GM18858 (cell line): ENCODE results near the gene AAK1.
A peak's percentile ranks its signal among the peaks of the same experiment; 100 is the strongest.
"Not testable (repeated sequence)": the region's sequence is repeated elsewhere in the genome, so short reads cannot be mapped to it uniquely, and the experiment has no call there.

Experiments used
- ATAC-seq: cut with Tn5 transposase; IDR thresholded peaks from one replicate; pipeline ENCODE4 v1.9.1; 2021; ENCODE audit not compliant: unreplicated experiment

Gene AAK1

DNA sequence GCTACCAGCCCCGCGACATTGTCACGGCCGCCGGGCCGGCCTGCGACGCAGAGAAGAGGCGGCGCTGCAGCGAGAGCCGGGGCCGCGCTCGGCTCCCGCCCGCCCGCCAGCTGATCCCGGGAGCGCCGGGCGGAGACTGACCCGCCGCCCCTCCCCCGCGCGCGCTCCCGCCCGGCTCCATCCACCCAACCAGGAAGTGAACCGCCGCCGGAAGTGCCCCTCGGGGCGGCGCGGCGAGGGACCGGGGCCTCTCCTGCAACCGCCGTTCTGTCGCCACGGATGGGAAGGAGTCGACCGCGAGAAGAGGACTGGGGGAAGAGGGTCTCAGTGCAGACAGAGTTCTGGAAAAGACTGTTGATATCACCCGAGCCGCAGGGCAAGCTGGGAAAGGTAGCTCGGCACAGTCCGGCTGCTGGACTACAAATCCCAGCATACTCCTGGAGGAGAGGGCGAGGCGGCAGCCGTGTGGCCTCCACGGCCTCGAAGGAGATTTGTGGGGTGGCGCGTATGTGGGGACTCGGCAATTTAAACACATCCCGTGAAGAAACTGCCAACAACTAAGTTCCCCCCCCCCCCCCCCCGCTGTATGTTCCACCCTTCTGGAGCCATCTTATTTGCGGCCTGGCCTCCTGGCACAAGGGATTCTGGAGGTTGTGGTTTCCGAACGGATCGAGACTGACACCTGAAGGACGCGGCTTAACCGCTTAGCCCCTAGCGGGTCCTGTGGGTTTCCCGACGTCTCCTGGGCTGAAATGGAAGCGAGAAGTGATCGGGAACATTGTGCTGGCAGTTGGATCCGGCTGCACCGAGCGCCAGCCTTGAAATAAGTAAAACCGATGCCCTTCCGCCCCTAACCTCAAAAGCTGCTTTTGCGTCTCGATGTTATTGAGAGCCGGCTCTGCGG lies at the start of gene AAK1:
Gene AAK1 (minus strand): TSS at position 138 of the 904 bp plus-strand sequence. CDS start 699 bp downstream, outside the sequence.
- ATAC-seq = peak; percentile 30

DNA sequence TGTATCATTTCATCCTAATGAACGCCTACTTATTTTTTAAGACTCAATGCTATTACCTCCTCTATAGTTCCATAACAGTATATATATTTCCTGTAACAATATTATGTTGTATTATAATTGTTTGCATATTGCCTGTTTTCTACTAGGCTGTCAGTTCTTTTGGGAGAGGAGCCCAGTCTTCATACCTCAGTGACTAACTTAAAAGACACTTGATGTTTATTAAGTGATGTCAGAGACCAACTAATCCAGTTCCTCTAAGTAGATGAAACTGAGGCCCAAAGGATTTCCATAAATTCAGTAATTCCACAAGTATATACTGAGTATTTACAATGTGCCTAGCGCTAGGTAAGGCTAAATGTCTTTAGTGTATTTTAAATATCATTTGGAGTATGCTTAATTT lies 48.9 kb upstream of the AAK1 start:
- no peak for ATAC-seq

DNA sequence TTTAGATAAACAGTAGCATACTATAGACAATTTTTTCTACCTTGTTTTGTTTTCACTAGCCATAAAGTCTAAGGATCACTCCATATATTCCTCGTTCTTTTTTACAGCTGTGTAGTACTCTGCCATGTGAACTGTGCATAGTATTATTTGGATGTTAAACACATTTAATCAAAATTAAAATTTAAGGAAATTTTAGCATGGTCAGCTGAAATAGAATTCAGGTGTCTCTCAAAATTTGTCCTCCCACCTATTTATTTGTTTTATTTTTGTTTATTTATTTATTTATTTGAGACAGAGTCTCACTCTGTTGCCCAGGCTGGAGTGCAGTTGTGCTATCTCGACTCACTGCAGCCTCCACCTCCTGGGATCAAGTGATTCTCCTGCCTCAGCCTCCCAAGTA lies 46.4 kb upstream of the AAK1 start:
- ATAC-seq = no peak

DNA sequence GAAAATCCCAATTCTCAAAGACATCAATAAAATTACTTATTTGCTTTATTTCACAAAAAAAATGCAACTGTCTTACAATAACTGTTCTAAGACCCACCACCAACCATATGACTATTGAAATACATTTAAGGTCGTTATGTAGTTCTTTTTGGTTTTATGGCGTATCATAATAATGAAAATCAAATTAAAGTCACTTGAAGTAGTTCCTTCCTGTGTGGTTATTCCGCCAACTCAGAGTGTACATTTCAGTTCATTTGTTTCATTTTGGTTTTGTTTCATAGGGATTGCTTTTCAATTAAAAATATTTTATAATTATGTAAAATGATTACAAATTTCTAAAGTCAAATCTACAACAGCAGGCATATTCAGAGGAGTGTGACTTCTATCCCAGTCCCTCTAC lies 45.9 kb upstream of the AAK1 start:
- no peak for ATAC-seq

DNA sequence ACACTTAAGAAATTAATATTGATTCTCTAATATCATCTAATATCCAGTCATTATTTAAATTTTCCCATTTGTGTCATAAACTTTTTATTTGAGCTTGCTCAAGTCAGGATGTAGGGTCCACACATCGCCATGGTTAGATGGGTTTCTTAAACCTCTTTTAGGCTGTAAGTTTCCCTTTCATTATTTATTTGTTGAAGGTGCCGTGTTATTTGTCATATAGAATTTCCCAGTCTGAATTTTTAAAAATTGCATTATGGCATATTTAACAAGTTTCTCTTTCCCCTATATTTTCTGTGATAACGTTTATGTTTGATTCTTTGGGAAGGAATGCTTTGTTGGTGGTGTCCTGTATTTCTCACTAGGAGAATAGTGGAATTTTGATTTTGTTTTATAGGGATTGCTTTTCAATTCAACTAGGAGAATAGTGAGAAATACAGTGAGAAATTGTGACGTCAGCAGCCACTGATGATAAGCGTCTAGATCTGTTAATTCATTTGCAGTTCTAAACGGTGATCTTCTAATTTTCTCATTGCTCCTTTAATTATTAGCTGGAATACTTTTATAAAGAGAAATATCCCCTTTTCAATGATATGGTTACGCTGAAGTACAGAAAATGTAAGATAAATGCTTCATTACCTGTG lies 44.6 kb upstream of the AAK1 start:
- no peak for ATAC-seq

- no peak for ATAC-seq
Measured at GRCh38 chr2:69686813-69687212, 43.3 kb upstream of the AAK1 start.

GRCh38 chr2:69685321-69686048 lies 41.9 kb upstream of the AAK1 start:
- peak; percentile 44 for ATAC-seq

GRCh38 chr2:69683170-69683971 lies 39.8 kb upstream of the AAK1 start:
- ATAC-seq = no peak

- no peak for ATAC-seq
Measured at GRCh38 chr2:69682525-69682924, 39.0 kb upstream of the AAK1 start.

DNA sequence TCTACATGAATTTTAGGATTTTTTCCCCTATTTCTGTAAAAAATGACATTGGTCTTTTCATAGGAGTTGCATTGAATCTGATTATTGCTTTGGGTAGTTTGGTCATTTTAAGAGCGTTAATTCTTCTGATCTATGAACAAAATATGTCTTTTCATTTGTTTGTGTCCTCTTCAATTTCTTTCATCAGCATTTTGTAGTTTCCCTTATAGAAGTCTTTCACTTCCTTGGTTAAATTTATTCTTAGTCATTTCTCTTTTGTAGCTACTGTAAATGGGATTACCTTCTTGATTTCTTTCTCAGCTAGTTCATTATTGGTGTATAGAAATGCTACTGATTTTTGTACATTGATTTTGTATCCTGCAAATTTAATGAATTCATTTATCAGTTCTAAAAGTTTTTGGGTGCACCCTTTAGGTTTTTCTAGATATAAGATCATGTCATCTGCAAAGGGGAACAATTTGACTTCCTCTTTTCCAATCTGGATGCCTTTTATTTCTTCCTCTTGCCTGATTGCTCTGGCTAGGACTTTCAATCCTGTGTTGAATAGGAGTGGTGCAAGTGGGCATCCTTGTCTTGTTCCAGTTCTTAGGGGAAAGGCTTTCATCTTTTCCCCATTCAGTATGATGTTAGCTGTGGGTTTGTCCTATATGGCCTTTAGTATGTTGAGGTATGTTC lies 36.6 kb upstream of the AAK1 start:
- ATAC-seq = no peak

DNA sequence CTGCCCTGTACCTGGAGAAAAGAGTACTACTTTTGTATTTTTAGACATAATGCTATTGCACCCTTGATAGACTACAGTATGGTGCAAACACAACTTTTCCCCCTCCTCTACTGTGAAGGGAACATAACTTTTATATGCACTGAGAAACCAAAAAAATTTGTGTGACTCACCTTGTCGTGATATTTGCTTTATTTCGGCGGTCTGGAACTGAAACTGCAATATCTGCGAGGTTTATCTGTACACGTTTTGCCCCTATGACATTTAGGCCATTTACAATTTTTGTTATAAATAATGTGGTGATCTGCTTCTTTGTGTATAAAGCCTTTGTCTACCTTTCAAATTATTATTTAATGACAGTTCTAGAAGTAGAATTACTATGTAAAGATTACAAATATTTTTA lies 34.4 kb upstream of the AAK1 start:
- ATAC-seq = no peak

GRCh38 chr2:69676146-69676545 lies 32.6 kb upstream of the AAK1 start:
- no peak for ATAC-seq

DNA sequence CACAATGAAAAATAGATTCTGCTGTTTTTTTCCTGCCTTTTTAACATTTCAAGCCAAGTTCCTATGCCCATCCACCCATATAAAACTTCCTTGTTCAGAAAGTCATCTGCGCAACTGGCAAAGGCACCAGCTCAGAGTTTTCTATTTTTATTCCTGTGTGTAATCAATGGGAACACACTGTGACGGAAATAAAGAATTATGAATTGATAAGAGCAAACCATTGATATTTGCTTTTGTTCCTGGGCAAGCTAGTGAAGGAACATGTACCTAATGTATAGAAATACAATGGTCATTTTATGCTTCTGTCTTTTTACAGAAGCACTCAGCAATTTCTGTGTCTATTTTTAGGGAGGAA lies 30.8 kb upstream of the AAK1 start:
- no peak for ATAC-seq

DNA sequence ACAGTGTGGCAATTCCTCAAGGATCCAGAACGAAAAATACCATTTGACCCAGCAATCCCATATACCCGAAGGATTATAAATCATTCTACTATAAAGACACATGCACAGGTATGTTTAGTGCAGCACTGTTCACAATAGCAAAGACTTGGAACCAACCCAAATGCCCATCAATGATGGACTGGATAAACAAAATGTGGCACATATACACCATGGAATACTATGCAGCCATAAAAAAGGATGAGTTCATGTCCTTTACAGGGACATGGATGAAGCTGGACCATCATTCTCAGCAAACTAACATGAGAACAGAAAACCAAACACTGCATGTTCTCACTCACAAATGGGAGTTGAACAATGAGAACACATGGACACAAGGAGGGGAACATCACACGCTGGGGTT lies 29.6 kb upstream of the AAK1 start:
- ATAC-seq = not testable (repeated sequence)

DNA sequence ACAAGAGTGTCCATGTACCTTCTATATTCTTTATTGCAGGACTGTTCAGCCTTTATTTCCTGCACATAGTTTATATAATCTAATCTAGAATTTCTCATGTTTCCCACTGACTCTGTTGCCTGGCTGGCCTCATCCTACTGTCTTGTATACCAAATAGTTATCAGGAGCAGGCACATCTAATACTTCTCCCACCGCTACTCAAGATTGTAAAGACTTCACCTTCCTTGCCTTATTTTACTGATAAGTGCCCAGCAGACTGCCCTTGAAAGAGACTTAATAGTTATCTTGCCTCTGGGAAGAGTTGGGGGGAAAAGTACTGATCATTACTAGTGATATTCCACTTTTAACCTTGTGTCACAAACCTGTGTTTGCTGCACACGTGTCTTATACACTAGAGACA lies 26.1 kb upstream of the AAK1 start:
- no peak for ATAC-seq

DNA sequence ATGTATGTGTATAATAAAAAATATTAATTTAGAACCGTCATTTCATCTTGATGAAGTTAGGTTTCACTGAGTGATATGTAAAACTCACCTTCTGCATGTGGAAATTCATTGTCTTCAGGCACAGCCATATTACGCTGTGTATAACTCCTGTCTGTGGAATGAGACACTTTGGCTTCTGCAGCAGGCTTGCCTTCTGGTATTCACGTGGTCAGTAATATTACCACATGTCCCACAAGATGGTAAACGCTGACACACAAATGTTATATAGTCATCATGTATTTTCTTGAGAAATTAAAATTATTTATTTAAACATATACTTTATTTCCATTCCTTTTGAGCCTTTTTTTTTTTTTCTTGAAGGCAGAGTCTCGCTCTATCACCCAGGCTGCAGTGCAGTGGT lies 25.1 kb upstream of the AAK1 start:
- ATAC-seq = no peak

DNA sequence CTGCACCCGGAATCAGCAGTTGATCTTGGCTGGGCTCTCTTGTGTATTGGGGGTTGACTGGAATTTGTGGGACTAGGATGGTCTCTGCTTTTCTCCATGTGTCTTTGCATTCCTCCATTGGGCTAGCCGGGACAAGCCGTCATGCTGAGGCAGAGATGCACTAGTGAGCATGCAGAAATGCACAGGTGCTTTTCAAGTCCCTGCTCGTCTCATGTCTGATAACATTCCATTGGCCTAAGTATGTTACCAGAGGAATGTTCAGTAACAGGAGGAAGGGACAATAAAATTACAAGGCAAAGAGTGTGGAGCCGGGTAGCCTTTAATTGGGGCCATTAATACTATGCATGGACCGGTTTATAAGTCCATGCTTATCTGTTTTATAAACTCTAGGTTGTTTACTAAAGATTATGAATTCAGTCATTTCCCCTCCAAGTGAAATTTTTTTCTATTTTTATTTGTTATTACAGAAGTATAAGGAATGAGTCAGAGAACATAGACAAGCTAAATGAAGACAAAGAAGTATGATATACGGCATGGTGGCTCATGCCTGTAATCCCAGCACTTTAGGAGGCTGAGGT lies 24.4 kb upstream of the AAK1 start:
- no peak for ATAC-seq

- ATAC-seq = no peak
Measured at GRCh38 chr2:69665152-69665551, 21.6 kb upstream of the AAK1 start.

- no peak for ATAC-seq
Measured at GRCh38 chr2:69663860-69664259, 20.3 kb upstream of the AAK1 start.

GRCh38 chr2:69662547-69662946 lies 19.0 kb upstream of the AAK1 start:
- not testable (repeated sequence) for ATAC-seq
